ENCODE results near the gene SLC22A23.
"Not testable (repeated sequence)": the region's sequence is repeated elsewhere in the genome, so short reads cannot be mapped to it uniquely, and the experiment has no call there.

Gene SLC22A23

DNA sequence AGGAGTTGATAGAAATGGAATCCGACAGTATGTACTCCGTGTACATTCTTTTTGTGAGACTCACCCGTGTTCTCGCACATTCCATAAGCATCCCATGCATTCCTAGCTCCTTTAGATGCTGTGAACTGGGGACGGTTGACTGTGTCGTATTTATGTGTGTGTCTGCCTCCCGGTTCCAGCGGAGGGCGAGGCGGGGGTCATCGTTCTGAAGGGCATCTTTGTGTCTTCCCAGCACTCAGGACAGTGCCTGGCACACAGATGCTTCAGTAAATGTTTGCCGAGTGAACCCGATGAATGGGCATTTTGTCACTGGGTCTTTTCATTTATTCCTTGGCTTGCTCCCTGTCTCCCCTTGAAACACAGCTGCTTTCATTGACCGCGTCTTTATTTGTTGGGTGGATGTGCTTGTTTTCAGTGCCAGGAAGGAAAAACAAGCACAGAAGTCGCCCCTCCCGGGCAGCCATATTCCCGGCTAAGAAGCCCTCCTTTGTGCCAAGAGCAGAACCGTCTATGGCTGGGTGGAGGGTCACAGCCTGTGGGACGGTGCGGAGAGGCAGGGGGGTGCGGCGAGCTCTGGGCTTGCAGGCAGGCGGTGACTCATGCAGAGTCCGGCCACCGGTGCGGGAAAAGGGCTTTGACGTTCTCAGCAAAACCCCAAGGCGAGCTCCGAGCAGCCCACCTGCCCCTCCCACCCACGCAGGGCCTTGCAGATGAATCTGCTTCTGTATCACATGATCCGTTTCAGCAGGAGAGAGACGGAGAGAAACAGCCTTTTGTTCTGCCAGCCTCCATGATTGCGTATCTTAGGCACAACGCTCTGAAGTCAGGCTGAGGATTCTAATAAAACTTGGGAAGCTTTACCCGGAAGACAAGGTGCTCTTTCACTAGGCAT, 209.3 kb downstream of the SLC22A23 start:
- DNase-seq (ENCODE audit: low read depth) = peak; percentile 90
- TF ChIP-seq, protein P1, sequence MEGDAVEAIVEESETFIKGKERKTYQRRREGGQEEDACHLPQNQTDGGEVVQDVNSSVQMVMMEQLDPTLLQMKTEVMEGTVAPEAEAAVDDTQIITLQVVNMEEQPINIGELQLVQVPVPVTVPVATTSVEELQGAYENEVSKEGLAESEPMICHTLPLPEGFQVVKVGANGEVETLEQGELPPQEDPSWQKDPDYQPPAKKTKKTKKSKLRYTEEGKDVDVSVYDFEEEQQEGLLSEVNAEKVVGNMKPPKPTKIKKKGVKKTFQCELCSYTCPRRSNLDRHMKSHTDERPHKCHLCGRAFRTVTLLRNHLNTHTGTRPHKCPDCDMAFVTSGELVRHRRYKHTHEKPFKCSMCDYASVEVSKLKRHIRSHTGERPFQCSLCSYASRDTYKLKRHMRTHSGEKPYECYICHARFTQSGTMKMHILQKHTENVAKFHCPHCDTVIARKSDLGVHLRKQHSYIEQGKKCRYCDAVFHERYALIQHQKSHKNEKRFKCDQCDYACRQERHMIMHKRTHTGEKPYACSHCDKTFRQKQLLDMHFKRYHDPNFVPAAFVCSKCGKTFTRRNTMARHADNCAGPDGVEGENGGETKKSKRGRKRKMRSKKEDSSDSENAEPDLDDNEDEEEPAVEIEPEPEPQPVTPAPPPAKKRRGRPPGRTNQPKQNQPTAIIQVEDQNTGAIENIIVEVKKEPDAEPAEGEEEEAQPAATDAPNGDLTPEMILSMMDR (conservative IDR thresholded peaks at IDR 0.05; ENCODE audit: low read length) = no peak
- peak overlapping the region; percentile 55 for H3K4me3 ChIP-seq (ENCODE audit: low read length)

DNA sequence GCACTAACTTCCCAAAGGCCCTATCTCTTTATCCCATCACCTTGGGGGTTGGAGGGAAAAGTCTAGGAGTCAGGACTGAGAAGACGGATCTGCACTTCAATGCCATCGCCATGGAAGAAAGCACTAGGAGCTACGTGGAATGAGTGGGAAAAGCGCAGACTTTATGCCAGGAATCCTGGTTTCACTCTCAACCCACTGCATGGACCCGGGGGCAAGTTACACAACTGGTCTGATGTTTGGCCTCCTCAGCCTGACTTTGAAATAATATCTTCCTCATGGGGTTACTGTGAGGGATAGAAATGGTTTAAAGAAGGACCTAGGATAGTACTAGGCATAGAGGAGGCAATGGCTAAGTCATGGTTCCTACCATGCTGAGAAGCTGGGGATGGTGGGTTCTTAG, 211.6 kb downstream of the SLC22A23 start:
- TF ChIP-seq, protein P1 (conservative IDR thresholded peaks at IDR 0.05; ENCODE audit: low read length) = no peak
- DNase-seq (ENCODE audit: low read depth) = no peak
- no peak overlapping the region for H3K4me3 ChIP-seq (ENCODE audit: low read length)

DNA sequence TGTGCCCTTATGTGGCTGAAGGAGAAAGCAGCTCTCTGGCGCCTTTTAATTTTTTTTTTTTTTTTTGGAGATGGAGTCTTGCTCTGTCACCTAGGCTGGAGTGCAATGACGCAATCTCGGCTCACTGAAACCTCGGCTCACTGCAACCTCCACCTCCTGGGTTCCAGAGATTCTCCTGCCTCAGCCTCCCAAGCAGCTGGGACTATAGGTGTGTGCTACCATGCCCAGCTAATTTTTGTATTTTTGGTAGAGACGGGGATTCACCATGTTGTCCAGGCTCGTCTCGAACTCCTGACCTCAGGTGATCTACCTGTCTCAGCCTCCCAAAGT, 212.1 kb downstream of the SLC22A23 start:
- DNase-seq (ENCODE audit: low read depth); H3K4me3 ChIP-seq (ENCODE audit: low read length): not testable (repeated sequence)

DNA sequence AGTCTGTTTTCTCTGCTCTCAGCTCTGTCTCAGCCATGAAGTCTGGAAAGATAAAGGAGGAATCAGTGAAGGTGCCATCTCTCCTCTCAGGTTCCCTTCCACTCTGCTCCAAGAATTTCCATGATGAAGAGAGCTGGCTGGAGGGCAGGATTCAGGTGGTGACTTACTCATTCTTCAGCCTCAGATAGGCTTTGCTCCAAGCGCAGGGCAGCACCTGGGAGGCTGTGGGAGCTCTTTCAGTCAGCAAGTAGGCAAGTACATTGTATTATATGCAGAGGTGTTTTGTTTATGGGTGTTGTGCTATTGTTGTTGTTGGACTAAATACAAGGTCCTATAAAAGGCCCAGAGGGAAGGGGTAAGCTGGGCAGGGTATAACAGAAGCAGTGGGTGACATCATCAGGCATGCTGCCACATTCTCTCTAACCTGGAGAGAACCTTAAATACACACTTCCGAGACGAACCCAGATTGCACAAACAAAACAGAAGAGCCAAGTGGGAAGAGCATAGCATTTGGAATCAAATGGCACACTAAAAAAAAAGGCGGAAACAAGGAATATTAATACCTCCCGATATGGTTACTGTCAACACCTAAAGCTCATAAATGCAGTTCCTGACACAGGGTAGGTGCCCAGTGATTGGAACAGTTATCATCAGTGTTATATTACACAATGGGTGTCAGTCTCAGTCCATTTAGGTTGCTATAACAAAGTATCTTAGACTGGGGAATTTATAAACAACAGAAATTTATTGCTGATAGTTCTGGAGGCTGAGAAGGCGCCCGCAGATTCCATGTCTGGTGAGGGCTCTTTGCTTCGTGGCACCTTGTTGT, 212.6 kb downstream of the SLC22A23 start:
- no peak for DNase-seq (ENCODE audit: low read depth)
- TF ChIP-seq, protein P1 (conservative IDR thresholded peaks at IDR 0.05; ENCODE audit: low read length) = no peak

DNA sequence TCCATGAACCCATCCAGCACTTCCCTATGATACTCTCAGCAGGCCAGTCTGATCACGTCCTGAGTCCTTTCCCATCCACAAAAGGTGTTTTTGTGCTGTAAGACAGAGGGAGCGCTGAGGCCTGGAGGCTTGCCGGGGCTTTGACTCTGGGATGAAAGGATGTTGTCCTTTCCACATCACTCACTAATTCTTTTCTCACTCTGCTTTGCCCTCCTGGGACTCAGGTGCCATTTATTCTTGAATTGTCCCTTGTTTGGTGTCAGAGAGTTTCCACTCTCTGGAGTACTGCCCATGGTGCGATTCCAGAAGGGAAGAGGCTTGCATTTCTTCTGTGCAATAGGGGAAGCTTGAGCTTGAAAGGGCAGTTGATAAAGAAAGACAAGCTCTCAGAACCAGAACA, 214.1 kb downstream of the SLC22A23 start:
- TF ChIP-seq, protein P1 (conservative IDR thresholded peaks at IDR 0.05; ENCODE audit: low read length) = no peak
- no peak overlapping the region for H3K4me3 ChIP-seq (ENCODE audit: low read length)
- DNase-seq (ENCODE audit: low read depth) = no peak

More for the DNA sequence above, 212.6 kb downstream of the SLC22A23 start:
- no peak overlapping the region for H3K4me3 ChIP-seq (ENCODE audit: low read length)

DNA sequence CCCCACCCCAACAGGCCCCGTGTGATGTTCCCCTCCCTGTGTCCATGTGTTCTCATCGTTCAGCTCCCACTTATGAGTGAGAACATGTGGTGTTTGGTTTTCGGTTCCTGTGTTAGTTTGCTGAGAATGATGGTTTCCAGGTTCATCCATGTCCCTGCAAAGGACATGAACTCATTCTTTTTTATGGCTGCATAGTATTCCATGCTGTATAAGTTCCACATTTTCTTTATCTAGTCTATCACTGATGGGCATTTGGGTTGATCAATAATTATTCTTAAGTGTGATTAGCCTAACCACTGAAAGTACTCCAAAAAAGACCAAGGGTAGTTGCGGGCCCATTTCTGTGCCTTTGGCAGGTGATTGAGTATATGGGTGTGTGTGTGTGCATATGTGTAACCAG, 215.1 kb downstream of the SLC22A23 start:
- not testable (repeated sequence) for H3K4me3 ChIP-seq (ENCODE audit: low read length); DNase-seq (ENCODE audit: low read depth)

DNA sequence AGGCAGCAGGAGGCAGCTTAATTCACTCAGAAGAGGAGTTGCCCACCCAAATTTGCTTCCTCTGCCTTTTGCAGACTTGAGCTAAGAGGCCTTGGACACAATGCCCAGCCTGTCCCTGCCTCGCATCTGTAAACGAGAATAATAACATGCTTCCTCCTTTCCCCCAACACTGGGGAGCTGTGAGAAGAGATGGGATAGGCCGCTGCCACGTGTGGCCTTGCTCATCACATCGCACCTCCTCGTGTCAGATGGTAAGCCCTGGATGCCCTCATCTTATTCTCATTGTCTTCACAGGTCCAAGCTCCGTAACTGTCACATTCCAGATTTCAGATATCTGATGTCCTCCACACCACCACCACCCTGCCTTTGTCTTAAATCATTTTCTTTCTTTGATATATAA, 216.3 kb downstream of the SLC22A23 start:
- H3K4me3 ChIP-seq (ENCODE audit: low read length) = no peak overlapping the region
- TF ChIP-seq, protein P1 (conservative IDR thresholded peaks at IDR 0.05; ENCODE audit: low read length) = no peak
- DNase-seq (ENCODE audit: low read depth) = no peak
